ENCODE results near the gene PARP6.

DNA sequence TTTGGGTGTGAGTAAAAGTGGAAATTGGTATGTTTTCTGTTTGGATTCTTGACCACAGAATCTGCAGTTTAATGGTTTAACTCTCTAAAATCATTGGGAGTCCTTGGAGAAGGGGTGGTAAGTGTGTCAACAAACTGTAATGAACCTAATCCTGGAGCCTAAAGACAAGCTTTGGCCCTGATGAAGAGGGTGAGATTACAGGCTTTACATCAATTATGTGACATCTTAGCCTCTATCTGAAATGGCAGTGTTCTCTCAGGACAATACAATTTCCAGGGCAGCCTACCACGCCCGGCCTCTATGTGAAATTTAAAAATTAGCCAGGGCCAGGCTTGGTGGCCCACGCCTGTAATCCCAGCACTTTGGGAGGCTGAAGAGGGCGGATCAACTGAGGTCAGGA lies 37.1 kb downstream of the PARP6 start:
- TF ChIP-seq, protein P1, sequence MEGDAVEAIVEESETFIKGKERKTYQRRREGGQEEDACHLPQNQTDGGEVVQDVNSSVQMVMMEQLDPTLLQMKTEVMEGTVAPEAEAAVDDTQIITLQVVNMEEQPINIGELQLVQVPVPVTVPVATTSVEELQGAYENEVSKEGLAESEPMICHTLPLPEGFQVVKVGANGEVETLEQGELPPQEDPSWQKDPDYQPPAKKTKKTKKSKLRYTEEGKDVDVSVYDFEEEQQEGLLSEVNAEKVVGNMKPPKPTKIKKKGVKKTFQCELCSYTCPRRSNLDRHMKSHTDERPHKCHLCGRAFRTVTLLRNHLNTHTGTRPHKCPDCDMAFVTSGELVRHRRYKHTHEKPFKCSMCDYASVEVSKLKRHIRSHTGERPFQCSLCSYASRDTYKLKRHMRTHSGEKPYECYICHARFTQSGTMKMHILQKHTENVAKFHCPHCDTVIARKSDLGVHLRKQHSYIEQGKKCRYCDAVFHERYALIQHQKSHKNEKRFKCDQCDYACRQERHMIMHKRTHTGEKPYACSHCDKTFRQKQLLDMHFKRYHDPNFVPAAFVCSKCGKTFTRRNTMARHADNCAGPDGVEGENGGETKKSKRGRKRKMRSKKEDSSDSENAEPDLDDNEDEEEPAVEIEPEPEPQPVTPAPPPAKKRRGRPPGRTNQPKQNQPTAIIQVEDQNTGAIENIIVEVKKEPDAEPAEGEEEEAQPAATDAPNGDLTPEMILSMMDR (IDR thresholded peaks at IDR 0.05) = no peak
- no peak for TF ChIP-seq POLR2A (IDR thresholded peaks at IDR 0.05)

Data from body of pancreas (tissue), 4 donors.